Astrocyte (in vitro differentiated cells and primary cell): ENCODE measurements around the gene WEE2.

ENCODE experiments used
- EZH2 ChIP-seq: IDR thresholded peaks from 2 replicates; pipeline ENCODE4 v1.6.1; 2012; ENCODE audit warnings: mild to moderate bottlenecking, low read length, inconsistent platforms; ENCODE audit not compliant: insufficient read depth
- TF ChIP-seq, protein P1 (sequence below): IDR thresholded peaks from 2 replicates; pipeline ENCODE4 v1.5.1; 2011; ENCODE audit warnings: low read depth, mild to moderate bottlenecking, inconsistent platforms, low read length, moderate library complexity; ENCODE audit not compliant: insufficient read depth

DNA sequence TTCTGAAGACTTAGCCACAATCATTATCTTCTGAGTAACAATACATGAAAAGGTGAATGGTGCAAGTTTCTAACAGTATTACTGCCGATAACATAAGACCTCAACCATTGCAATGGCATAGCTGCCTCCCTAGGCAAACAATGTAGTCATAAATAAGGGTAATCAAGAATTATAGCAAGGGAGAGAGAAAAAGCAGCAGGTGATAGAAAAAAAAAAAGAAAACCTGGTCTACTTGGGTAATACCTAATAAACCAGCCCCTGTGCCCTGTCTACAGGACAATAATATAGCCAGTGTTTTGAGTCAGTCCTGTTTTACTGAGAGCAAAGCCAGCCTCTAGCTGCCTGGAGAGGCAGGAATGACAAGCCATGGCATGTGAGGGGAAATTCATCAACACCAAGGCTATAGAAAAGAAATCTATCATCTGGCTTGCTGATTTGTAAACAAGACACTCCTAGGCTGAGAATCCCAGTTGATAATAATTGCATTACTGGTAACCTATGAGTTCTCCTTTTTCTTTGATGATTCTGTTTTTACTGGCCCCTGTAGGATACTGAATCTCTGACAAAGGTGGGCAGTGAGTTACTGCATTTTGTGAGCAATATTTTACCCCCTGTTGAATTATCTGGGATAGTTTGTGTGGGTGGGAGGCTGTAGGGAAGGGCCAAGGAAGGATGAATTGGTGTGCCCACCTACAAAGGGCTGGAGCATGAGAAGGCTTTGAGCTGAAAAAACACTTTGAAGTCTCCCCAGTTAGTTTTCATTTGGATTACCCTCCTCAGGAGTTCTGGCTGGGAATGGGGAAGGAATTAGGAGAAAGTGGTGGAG lies 1.7 kb upstream of the WEE2 start:
- TF ChIP-seq, protein P1, sequence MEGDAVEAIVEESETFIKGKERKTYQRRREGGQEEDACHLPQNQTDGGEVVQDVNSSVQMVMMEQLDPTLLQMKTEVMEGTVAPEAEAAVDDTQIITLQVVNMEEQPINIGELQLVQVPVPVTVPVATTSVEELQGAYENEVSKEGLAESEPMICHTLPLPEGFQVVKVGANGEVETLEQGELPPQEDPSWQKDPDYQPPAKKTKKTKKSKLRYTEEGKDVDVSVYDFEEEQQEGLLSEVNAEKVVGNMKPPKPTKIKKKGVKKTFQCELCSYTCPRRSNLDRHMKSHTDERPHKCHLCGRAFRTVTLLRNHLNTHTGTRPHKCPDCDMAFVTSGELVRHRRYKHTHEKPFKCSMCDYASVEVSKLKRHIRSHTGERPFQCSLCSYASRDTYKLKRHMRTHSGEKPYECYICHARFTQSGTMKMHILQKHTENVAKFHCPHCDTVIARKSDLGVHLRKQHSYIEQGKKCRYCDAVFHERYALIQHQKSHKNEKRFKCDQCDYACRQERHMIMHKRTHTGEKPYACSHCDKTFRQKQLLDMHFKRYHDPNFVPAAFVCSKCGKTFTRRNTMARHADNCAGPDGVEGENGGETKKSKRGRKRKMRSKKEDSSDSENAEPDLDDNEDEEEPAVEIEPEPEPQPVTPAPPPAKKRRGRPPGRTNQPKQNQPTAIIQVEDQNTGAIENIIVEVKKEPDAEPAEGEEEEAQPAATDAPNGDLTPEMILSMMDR: no peak
- no peak for TF ChIP-seq EZH2
